HG03060 (cell line): ENCODE measurements around the gene NUP205.
A peak's percentile ranks its signal among the peaks of the same experiment; 100 is the strongest.

Experiments
- ATAC-seq: cut with Tn5 transposase; IDR thresholded peaks from one replicate; pipeline ENCODE4 v1.9.1; 2021; ENCODE audit warnings: low read depth, moderate number of reproducible peaks; ENCODE audit not compliant: unreplicated experiment

The NUP205 gene

DNA sequence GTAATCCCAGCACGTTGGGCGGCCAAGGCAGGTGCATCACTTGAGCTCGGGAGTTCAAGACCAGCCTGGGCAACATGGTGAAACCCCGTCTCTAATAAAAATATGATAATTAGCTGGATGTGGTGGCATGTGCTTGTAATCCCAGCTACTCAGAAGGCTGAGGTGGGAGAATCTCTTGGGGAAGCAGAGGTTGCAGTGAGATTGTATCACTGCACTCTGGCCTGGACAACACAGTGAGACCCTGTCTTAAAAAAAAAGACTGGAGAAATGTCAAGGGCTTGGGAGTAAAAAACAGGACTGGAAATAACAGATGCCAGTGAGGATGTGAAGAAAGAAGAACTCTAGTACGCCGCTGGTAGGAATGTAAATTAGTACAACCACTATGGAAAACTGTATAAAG, 16.7 kb upstream of the NUP205 start:
- ATAC-seq: no peak

DNA sequence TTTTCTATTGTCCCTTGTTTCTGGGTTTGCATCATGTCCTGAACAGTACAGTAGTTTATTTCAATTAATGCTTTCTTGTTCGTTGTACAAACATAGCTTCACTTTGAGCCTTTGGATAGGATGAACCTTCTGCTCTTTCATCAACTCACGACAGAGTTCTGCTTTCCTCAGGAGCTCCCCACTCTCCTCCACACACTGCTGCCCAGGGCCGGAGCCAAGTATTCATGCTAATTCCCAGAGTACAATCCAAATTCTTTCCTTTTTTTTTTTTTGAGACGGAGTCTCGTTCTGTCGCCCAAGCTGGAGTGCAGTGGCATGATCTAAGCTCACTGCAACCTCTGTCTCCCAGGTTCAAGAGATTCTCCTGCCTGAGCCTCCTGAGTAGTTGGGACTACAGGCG, 7.5 kb upstream of the NUP205 start:
- no peak for ATAC-seq

DNA sequence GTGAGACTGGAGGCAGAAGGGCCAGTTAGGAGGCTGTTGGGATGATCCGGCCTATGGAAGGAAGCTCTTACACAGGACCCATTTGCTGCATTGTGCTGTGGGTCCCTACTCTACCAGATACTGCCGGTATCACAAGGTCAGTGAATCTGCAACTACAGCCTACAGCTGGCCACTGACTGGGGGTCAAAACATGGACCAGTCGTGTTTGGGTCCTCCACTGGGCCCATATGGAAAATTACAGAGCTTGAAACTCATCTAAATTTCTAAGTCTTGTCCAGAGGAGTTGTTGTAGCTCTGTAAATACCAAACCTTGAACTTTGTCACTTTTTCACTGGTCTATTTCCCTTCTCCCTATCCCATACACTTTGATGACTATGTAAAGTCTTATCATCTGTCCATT, 5.6 kb upstream of the NUP205 start:
- ATAC-seq: no peak

DNA sequence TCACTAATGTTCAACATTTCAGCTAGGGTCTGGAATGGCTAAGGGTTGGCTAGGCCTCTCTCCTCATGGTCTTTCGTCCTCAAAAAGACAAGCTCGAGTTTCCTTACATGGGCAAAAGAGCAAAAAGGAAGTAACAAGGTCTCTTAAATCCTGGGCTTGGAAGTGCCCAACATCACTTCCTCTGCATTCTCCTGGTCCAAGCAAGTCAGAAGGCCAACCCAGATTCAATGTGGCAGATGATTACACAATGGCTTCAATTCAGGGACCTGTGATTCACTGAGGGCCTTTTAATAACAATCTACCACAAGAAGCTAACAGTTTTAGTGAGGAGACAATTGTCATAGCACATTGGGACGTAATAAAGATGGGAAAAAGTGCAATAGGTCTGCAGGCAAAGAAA, 4.4 kb upstream of the NUP205 start:
- ATAC-seq: no peak

DNA sequence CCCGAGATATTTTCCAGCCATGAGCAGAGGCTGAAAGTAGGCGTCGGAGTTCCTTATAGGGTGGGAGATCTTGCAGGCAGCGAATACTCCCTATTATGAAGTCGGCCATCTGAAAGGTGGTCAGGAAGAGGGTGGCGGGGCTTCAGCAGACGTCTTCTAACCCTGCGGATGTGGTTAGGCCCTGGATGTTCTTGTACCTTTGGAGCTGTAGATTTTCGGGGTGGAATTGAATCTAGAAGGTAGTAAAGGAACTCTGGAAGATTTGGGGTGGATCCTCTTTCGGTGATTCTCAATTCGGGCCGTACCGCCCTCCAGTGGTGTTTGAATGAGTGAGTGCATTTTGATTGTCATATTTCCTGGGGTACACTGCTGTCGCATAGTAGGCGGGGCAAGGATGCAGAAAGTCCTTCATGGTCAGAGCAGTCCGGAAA, 635 bp downstream of the NUP205 start:
- peak; percentile 63 for ATAC-seq

DNA sequence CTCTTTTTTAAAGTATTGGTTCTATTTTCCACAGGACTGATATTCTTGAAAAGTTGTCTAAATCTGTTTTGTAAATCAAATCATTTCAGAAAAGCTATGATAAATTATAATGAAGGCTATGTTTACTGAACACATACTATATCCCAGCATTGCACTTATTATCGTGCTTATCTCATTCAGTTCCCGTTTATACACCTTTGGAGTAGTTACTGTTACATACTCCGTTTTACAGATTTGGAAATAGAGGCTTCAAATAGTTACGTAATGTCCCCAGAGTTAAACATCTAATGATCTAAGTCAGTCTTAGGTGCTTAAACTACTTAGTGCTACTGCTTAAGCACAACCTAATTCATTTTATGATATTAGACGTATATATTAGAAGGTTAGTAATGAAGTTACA, 1.2 kb downstream of the NUP205 start:
- ATAC-seq: no peak

DNA sequence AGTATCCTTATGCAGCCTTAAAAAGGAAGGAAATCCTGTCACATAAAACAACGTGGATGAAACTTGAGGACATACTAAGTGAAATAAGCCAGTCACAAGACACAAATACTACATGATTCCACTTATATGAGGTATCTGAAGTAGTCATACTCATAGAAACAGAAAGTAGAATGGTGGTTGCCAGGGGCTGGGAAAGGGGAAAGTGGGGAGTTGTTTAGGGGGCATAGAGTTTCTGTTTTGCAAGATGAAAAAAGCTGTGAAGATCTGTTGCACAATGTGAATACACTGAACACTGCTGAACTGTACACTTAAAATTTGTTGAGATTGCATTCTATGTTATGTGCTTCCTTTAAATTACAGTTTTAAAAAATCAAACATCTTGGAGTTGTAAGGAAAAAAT, 2.9 kb downstream of the NUP205 start:
- ATAC-seq: no peak

DNA sequence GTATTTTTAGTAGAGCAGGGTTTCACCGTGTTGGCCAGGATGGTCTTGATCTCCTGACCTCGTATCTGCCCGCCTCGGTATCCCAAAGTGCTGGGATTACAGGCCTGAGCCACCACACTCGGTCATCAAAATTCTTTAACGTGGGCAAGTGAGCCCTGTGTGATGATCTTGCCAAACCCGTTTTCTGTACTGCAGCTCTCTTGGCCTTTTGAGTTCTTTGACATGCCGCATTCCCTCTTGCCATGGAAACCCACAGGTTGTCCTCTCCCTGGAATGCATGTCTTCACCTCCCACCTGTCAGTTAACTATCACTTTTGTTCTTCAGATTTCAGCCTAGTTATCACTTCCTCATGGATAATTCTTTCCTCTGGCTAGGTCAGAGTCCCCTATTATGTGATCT, 5.0 kb downstream of the NUP205 start:
- no peak for ATAC-seq

DNA sequence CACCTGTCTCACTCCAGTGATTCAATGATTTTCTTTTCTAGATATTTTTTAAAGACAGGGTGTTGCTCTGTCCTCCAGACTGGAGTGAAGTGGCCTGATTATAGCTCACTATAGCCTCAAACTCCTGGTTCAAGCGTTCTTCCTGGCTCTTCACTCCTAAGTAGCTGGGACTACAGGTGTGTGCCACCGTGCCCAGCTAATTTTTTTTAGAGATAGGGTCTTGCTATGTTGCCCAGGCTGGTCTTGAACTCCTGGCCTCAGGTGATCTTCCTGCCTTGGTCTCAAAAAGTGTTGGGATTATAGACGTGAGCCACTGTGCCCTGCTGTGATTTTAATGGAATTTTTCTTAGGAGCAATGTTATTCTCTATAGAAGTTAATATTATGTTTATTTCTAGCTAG, 14.1 kb downstream of the NUP205 start:
- no peak for ATAC-seq

DNA sequence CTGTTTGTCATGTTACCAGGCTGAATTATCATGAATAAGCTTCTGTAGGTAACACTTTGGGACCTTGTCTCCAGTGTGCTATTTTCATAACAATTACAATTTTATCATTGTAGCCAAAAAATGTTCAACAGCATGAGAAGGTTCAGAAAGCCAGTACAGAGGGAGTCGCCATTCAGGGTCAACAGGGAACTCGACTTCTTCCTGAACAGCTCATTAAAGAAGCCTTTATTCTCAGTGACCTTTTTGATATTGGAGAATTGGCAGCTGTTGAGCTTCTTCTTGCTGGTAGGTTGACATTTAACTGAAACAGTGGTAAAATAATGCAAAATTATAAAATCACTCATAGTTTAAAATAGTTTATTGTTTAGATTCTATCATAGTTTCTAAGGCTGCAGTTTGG, 15.8 kb downstream of the NUP205 start:
- ATAC-seq: no peak

DNA sequence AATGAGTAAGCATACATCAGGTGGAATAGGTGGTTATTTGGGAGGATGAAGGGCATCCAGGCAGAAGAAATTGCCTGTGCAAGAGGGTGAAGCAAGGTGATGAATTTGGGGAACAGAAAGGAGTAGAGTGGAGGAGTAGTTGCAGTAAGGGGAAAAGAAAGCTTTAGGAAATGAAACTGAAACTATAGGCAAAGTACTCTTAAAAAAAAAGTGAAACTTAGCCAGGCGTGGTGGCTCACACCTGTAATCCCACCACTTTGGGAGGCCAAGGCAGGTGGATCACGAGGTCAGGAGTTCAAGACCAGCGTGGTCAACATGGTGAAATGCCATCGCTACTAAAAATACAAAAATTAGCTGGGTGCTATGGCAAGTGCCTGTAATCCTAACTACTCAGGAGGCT, 17.6 kb downstream of the NUP205 start:
- no peak for ATAC-seq

DNA sequence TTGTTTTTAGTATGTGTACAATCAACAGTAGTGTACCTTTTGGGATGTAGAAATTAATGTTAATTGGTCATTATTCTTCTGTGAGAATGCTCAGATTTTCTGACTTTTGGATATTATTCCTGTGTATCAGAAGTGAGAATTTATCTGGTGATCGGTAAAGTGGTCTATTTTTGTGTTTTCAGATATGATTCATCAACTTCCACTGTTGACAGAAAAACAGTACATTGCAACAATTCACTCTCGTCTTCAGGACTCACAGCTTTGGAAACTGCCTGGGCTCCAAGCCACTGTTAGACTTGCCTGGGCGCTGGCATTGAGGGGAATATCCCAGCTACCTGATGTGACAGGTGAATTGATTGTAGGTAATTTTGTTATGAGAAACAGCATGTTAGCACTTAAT, 20.9 kb downstream of the NUP205 start:
- ATAC-seq: no peak

DNA sequence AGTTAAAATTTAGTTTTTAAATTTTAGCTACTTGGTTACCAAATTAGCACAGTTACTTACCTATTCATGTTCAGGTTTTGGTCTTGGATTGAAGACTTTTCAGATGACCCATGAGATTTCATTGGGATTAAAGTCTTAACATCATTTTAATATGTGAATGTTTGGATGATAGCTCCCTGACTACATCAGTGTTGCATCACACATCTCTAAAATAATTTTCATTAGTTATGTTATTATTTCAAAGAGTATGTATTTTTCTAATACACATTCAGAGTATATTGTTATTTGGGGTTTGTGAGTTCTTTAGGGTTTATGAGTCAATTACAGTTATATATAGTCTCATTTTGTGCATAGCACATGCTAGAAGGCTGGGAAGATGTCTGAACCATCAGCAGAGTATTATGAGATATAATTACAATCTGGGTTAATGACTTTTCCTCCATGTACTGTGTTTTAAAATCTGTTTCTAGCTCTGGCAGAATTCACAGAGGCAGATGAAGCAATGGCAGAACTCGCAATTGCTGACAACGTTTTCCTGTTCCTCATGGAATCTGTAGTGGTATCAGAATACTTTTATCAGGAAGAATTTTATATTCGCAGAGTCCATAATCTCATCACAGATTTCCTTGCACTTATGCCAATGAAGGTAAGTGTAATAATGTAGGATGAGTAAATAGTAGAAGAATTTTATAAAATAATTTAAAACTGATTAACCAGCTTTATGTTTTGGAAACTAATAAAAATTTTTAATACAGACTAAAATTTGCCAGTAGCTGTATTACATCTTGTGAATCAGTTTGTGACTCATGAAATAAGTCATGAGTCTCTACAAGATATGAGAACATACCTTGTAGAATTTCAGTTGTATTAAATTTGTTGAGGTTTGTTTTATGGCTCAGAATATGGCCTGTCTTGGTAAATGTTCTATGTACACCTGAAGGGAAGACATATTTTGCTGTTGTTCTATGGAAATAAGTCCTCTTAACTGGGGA, 26.9 kb downstream of the NUP205 start:
- ATAC-seq: no peak

DNA sequence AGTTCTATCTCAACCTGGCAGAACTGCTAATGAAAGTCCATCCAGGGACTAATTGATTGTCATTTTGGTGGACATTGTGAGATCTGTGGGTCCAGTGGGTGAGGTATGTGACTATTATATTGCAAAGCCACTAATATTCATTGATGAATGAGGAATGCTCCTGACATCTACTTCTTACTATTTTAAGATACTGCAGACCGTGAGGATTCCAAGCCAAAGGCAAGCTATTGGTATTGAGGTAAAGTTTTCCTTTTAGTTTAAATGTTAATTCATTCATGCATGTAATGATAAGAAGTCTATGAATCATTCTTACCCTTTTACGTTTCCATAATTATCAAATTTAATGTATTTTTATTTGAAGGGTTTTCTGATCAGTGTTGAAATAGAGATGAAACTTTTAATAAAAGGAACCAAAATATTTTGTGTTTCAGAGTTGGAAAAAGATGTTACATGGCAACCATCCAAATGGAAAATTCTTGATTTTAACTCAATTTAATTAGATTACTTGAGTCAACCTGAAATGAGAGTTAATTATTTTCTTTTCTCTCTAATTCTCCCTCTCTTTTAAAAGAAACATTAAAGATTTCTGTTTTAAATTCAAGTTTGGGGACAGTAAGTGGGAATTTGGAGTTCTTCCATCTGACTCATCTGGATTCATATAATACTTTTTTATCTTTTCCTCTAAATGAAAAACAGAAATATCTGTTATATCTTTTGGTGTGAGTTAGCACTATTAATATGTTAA, 39.6 kb downstream of the NUP205 start:
- no peak for ATAC-seq

DNA sequence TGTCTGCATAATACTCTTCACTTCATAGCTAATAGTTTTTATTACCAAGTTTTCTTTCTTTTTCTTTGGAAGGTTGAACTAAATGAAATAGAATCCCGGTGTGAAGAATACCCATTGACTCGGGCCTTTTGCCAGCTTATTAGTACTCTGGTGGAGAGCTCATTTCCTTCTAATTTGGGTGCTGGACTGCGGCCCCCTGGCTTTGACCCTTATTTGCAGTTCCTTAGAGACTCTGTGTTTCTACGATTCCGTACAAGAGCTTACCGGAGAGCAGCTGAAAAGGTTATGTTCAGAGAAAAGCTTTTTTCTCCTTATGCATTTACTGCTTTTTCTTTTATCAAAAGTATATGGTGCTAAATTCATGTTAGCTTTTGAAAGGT, 40.2 kb downstream of the NUP205 start:
- ATAC-seq: no peak

DNA sequence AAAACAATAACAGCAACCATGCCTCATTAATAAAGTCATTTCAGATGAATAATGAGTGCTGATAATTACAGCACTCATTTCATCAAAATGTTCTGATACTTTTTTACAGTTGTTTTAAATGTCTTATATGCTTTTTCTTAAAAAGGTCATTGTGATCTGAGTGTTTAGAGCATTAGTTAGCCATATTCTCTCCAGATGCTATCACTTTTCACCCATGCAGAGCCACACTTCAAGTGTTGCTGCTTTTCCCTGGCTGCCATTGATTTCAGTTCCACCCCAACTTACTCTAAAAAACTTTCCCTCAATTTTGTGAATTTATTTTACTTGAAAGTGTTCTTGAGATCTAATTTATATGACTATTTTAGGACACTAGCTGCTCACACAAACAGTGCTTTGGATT, 41.8 kb downstream of the NUP205 start:
- ATAC-seq: no peak

DNA sequence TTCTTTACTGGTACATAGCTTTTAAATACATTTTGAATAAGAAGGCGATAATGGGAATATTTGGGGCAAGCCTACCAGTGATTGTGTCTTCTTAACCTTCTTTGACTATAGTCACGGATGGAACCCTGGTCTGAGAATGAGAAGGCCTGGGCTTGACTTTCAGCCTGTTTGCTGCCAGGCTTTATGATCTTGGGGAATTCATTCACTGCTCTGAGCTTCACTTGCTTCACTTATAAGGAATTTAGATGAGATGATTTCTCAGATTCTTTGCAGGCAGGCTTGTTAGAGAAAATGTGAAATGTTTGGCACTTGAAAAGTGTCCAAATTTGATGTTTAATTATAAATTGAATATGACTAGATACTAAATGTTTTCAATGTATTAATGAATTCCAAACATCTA, 42.5 kb downstream of the NUP205 start:
- ATAC-seq: no peak

DNA sequence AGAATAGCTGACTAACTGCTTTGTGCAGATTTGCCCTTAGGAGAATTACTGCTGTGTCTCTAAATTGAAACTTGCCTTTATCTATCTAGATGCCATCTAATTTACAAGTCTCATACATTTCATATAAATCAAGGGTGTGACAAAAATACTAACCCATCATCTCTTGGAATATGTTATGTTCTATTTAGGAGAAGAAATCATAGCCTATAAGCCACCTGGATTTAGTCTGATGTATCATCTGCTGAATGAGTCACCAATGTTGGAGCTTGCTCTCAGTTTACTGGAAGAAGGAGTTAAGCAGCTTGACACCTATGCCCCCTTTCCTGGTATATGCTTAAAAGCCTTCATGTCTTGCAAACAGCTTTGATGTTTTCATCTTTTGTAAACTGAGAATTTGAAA, 43.5 kb downstream of the NUP205 start:
- no peak for ATAC-seq

DNA sequence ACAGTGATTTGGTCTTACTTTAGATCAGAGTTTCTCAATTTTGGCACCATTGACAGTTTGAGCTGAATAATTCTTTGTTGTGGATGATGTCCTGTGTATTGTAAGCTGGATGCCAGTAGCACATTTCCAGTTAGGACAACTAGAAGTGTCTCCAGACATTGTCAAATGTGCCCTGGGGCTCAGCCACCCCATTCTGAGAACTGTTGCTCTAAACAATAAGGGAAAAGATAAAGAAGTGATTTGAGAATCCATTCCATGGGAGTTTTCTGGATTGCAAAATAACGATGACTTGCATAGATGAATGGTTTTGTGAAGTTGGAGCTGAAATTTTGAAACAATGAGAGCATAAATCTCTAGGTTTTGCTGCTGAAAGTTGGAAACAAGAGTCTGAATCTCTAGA, 44.6 kb downstream of the NUP205 start:
- ATAC-seq: no peak

DNA sequence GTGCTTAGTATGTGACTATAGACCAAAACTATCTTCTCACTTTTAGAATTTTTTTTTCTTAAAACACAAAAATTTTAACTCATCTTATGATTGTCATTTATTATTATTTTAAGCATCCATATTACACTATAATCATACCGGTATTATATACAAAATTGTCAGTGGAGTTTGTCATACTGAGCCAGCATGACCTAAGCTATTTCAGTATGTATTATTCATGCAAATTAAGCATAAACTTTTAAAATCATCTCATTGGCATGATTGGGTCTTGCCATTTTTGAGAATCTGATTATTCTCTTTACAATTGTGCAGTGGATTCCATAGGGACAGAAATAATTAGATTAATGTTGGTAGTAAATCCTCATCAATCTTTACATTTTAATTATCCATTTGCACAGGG, 58.4 kb downstream of the NUP205 start:
- no peak for ATAC-seq

DNA sequence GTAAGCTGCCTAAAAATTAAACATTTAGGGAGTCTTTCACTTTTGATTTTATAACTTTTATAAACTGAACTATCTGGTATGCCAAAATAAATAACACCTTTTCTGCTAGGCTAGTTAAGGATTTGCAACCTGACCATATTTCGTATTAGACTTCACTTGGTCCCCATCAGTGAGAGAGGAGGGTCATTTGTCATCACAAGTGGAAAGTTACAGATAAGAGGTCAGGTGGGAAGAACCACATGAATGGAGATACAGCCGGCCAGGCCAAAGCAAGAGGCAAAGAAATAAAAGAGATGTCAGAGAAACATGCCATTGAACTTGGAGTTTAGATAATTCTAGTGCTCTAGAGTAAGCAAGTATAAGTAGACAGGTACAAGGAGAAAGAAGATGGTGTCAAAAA, 60.1 kb downstream of the NUP205 start:
- no peak for ATAC-seq

DNA sequence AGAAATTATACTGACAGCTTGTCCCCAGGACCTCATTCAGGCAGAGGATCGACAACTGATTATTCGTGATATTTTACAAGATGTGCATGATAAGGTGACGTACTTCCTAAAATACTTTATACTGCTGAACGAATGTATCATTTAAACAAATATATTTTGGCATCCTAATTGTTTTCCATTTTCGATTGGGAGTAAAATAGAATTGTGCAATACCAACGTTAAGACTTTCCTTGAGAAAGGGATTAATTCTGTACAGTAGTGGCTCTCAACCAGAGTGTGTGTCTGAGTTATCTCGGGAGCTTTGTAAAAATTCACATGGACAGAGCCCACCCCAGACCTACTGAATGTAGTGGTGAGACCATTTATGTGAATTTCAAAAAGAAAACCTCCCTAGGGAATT, 60.8 kb downstream of the NUP205 start:
- no peak for ATAC-seq
